Bone marrow (tissue), 2 donors: Measurements from ENCODE around the gene PFKFB2.
A peak's percentile ranks its signal among the peaks of the same experiment; 100 is the strongest.

Experiments used
- DNase-seq, 2 donors: peaks; one replicate each; lab custom pipeline; 2025; lab: John Stamatoyannopoulos, UW

Gene PFKFB2

GRCh38 chr1:207021876-207022596 is 31.0 kb upstream of the PFKFB2 start:
- DNase-seq, result no peak

DNA sequence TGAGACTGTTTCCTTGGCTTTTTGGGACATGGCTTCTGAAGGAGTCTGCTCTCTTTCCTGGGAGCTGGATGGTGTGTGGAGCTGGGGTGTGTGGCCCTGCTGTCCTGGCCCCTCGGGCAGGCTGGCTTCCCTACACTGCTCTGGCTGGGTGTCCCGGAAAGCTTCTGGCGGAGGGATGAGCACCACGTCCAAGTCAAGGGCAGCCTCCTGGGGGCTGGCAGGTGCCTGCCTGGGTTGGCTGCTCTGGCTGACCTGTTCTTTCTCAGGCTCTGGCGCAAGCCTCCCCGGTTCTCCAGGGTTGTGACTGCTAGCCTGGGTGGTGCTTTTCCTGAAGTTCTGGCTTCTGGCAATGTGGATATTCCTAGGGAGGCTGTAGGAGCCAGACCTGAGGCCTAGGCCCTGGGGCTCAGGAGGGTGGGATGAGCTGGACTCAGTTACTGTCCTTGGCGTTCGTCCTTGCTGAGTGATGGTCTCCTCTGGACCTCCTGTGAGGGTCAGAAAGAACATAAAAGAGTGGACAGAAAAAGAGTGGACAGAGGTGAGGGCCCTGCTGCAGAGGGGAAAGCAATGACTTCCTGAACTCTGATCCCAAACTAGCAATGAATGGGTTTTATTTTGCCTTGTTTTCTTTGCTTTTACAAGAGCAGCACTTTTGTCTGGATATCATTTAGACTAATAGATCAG is 29.9 kb upstream of the PFKFB2 start:
- DNase-seq, result no peak

DNA sequence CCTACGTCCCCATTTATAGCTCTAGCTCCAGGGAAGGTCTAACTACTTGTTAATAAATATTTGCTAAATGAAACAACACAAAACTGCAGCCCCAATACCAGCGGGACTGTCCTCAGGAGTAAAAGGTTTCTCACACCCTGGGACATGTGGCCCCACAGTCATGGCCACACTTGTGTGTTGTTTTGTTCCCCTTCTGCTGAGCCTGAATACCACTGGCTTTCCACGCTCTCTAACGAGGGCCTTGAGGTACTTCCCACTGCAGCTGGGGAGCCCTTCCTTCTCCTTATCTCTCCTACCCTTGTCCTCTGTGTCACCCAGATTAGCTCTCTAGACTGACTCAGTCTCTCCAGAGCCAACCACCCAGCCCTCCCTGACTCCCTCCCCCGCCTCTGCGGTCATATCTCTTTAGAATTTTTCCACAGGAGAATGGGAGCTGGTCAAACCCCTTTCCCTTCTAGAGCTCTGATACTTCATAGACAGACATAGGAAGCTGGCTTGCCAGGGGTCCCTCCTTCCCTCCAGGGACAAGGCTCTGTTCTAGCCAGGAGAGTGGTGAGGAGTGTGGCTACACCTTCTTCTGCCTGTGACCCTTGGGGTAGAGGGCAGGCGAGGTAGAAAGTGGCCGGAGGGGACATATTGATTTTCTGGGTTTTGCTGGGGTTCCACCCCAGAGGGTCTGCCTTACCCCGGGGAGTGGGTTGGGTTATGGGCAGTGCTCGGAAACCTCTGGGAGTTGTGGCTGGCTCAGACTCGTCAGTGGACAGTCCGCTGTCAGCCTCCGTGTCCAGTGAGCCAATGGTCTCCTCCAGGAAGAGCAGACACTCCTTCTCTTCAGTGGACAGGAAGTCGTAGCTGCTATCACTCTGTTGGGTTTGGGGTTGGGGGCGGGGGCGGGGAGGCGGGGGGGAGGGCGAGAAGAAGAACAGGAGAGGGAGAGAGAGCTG is 28.6 kb upstream of the PFKFB2 start:
- peak in 1 of 2 donors; percentile 77 for DNase-seq

- DNase-seq, result no peak
These were observed 27.8 kb upstream of the PFKFB2 start for GRCh38 chr1:207025146-207025880.

- no peak for DNase-seq
These were observed 27.0 kb upstream of the PFKFB2 start for GRCh38 chr1:207026104-207026534.

DNA sequence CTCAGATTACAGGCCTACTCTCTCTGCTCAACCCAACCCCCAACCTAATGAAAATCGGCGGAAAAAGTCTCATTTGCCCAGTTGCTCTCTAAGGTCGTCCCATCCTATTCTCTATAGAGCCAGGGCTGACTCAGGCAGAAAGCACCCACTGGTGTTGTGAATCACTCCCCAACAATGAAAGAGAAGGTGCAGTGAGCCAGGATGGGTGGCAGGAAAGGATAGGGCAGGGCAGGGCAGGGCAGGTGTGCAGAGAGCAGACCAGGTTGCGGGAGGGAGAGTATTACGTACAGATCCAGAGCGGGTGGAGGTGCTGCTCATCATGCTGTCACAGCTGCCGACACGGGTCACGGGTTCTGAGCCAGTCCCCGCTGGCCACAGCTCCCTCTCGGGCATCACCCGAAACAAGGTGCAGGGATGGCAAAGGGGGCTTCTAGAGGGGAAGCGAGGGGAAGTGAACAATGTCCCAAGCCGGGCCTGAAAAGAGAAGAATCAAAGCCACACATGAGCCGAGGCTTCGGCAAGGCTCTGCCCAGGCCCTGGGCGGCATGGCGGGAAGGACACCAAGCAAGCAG is 25.8 kb upstream of the PFKFB2 start:
- DNase-seq, result no peak

DNA sequence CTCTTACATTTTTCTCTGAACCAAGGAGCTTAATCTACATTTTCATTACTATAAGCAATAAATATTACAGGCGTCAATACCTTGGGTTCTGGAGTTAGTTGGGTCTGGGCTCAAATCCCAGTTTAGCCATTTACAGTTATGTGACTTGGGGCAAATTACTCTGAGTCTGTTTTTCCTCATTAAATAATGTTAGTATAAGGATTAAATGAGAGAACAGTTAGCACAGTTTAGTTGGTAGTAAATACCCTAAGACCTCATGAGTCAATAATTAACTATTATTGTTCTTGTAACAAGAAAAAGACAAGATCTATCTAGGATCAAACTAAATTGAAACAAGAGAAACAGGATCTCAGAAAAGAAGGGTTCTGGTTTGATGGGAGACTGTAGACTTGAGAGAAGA is 25.2 kb upstream of the PFKFB2 start:
- no peak for DNase-seq

GRCh38 chr1:207028884-207029650 is 24.0 kb upstream of the PFKFB2 start:
- DNase-seq, result no peak

DNA sequence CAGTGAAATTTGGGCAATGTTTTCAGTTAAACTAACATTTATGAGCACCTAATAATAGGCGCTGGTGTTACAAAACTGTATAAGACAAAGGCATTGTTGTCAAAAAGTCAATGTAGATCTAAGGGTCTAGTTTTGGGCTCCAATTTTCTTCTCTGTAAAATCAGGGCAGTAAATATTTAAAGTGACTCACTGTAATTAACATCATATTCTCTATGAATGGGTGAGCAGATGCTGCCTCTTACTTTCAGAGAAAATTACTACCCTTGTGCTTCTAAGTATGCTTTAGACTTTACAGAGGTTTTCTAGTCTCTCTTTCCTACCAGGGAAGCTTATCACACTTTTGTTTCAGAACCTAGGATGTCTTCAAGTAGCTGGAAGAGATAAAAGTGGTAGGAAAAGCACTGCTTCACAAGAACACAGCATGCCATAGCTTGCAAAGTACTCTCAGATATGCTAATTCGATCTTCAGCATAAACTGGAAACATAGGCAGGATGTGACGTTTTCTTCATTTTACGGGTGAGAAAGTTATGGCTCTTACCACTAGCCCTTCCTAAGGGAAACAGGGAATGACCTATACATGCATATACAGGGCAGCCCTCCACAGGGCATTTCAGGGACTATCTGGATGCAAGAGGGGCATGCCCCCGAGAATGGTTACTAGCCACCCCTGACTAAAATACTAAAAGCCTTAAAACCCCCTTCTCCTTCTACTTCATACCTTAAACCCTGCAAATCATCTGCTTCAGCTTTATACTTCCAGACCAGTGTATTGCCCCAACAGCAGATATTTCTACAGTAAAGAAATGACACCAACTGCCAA is 23.2 kb upstream of the PFKFB2 start:
- no peak for DNase-seq

DNA sequence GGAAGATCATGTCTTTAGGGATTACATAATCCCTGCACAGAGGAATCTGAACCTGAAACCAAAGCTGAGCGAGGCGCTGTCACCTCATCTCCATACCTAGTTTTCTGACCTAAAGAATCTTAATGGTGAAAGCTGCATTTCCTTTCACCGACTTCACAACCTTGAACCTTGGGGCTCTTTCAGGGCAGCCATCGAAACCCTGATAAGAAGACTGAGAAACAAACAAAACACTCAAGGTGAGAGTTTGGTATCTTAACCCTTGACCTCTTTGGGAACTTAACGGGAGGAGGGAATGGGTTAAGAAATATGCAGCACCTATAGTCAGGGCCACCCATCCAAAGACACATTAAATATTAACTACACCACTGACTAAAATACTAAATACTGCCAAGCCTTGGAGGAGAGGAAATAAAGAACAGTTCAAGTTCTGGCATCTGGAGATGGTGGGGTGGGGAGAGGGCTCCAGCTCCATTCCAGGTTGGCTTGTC is 22.5 kb upstream of the PFKFB2 start:
- DNase-seq, result no peak

DNA sequence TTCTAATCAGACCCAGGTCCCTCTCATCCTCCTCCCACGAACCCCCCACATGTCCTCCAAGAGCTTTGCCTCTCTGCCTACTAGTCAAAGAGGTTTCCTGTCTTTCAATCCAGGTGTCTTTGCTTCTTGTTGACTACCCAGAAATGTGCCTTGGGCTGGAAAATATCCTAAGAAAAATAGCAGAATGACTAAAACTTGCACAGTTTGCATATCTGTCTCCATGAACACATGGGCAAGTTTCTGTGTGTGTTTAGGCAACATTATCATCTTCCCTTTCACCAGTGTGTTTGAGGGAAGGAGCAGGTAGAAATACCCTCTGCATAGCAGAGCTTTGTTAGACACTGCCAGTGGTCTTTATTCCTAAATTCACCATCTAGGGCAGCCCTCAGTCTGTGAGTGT is 22.1 kb upstream of the PFKFB2 start:
- DNase-seq, result no peak

DNA sequence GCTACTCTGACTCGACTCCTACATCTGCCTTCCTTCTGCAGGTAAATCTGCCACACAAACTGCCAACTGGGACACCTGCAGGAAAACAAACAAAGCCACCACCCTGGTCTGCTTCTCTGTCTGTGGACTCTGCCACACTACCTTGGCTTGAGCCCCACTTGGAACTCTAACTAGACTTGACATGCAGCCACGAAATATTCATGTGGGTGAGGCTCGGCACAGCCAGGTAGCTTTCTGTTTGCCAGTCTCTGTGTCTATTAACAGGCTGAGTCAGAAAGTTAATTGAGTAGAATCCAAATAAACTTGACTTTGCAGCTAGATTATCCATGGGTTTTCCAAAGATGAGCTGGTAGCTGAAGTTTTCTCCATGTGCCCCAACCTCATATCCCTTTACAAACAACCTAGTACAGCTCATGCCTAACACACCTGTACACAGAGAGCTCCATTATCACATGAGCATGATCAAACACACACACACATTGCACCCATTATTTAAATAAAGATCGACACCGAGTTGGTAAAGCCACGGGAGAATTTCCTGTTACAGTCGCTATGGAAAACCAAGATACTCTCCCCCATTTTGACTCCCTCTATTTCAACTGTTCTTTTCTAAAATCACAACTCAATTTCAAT is 21.3 kb upstream of the PFKFB2 start:
- no peak for DNase-seq

DNA sequence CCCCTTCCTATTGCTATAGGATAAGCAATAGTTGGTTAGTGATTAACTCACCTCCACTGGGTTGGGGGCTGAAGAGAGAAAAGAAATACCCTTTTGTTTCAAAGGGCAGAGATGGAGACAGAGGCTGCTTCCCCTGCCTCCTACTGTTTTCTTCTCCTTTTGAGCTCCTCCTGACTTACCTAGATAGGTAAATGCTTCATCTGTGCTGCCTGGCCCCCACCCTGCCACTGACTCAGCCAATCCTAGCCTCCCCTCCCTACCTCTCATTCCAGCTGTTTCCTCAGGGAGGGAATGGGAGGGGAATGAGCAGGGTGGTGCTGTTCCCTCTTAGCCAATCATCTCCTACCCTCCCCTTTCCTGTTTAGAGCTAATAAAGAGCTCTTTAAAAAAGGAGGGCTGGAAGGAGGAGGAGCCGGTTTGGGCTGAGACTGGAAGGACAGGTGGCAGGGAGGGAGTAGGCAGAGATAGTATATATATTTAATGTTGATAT is 20.5 kb upstream of the PFKFB2 start, which contains the start of gene C1orf116:
Gene C1orf116 (minus strand): TSS at position 229 of the 490 bp plus-strand sequence. CDS start 5,158 bp downstream, outside the sequence.
- no peak for DNase-seq

- DNase-seq, result no peak
These were observed 19.8 kb upstream of the PFKFB2 start for GRCh38 chr1:207033302-207033701.

DNA sequence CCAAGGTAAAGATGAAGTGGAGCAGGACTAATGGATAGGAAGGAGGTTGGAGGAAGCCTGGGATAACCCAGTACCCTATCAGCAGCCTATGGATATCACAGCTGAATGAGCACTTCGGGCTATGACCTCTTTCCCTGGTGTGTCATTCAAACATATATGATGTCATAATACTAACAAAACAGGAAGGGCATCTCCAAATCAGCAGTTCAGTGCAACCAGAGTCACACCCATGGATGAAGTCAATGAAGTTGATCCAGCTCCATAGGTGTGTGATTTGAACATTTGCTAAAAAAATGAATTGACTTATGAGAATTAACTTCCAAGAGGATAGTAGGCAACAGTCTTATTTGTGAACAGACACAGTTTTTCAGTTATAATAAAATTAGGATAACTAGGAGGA is 18.9 kb upstream of the PFKFB2 start:
- no peak for DNase-seq

- DNase-seq, result no peak
These were observed 18.1 kb upstream of the PFKFB2 start for GRCh38 chr1:207034998-207035397.

DNA sequence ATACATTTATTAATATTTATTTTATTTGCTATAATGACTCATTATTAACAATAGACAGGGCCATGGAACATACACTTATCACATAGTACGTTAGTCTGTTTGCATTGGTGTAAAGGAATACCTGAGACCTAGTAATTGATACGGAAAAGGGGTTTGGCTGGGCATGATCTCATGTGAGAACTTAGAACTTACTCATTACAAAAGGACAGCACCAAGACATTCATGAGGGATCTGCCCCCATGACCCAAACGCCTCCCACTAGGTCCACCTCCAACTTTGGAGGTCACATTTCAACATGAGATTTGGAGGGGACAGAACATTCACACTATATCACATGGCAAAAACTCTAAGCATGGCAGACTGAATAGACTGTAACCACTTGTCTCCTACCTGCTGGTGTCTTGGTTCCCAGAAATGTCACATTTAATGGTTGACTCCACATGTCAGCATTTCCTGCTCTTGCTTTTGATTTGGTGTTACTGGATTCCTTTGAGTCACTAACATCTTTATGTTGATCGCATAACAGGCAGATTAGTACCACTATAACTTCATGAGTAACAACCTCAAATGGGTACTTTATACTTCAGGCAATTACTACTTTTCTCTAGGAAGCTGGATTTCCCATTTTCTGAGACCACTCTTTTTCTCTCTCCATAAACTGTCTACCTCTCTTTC is 17.1 kb upstream of the PFKFB2 start:
- no peak for DNase-seq

DNA sequence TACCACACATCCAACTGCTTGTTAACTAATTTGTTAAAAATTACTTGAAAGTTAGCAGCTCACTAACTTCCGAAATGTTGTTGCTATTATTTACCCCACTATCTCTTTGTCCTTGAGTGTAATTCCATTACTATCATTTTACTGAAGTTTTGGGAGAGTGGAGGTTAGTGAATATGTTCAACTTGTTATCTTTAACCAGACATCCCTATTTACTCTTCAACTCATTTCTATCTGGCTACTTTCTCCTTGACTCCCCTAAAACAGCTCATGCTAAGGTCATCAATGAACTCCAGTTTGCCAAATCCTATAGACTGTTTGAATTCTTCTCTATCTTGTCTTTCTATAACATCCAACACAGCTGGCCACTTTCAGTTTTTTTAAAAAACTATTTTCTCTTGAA is 16.2 kb upstream of the PFKFB2 start:
- DNase-seq, result no peak
